ENCODE results near the gene ZNF281.
"Not testable (repeated sequence)": the region's sequence is repeated elsewhere in the genome, so short reads cannot be mapped to it uniquely, and the experiment has no call there.

Gene ZNF281
- 26.8 to 81.0 (median 43.8) reads per million in 18 experiments for total RNA-seq

GRCh38 chr1:200409761-200410565 is at the start of gene ZNF281:
Gene ZNF281, minus strand, starts transcription at chr1:200410036. Its CDS starts 331 bp downstream, at chr1:200409705.
- DNase-seq: peak; percentile 94 to 95

- DNase-seq: no peak
Observed at GRCh38 chr1:200458780-200459179, 48.9 kb upstream of the ZNF281 start.

DNA sequence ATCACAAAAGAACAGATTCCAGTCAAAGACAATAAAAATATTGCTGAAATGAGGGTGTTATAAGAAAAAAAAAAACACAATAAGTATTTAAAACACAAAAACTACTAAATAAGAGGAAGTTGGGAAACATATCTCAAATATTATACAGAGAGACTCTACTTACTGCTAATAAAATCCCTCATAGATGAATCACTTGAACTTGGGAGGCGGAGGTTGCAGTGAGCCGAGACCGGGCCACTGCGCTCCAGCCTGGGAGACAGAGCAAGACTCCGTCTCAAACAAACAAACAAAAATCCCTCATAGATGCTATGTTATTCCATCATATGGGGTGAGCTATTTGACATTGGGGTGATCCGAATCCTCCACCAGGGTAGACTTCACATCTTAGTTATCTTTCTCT is 48.0 kb upstream of the ZNF281 start:
- DNase-seq: no peak

DNA sequence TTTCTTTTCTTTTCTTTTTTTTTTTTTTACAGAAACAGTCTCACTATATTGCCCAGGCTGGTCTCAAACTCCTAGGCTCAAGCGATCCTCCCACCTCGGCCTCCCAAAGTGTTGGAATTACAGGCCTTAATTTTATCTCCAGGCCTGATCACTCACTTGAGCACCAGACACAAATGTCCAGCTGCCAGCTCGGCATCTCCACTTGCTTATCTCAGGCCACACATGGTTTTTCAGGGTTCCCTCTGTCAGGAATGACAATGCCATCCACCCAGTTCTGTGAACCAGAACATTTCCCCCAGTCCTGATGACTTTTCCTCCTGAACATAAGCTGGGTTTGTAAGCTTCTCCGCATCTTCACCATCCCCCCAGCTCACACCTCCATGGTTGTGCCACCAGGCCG is 44.6 kb upstream of the ZNF281 start:
- no peak for DNase-seq

DNA sequence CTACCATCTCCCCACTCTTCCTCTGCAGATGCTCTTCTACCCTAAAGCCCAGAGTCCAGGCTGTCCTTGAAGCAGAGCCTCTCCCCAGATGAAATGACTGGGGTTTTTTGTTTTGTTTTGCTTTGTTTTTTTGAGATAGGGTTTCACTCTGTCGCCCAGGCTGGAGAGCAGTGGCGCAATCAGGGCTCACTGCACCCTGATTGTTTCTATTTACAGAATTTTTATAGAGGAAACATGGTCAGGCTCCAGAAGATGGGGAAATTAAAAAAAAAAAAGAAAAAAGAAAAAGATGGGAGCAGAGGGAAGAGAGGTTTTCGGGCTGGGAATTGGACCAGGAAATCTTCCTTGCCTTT is 43.7 kb upstream of the ZNF281 start:
- no peak for DNase-seq

- DNase-seq: no peak
Observed at GRCh38 chr1:200452850-200453552, 43.2 kb upstream of the ZNF281 start.

GRCh38 chr1:200448034-200448762 is 38.4 kb upstream of the ZNF281 start:
- no peak for DNase-seq

- DNase-seq: peak in 1 of 2 donors; percentile 1
Observed at GRCh38 chr1:200445213-200445612, 35.4 kb upstream of the ZNF281 start.

DNA sequence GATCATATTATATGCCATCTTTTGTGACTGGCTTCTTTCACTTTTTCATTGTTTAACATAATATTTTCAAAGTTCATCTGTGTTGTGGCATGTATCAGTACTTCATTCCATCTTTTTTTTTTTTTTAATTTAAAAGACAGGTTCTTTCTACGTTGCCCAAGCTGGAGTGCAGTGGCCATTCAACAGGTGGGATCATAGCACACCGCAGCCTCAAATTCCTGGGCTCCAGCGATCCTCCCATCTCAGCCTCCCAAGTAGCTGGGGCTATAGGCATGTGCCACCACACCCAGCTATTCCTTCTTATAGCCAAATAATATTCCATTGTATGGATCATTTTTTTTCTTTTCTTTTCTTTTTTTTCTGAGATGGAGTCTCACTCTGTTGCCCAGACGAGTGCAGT is 34.6 kb upstream of the ZNF281 start:
- DNase-seq: no peak

DNA sequence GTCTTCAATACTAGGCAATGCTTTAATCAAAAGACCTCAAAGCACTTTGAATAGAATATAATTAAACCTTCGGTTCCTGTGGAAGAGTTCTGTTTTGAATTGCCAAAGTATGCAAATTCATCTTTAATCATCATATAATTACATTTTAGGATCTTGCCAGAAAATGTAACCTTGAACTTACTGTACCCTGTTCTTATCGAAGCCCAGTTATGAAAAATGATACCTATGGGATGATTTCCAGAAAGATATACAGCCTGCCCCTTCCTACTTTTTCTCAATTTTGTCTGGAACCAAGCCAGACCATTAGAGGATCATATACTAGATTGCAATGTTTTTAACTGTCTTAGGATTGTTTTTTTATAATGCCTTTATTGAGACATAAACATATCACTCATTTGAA is 34.0 kb upstream of the ZNF281 start:
- DNase-seq: no peak

DNA sequence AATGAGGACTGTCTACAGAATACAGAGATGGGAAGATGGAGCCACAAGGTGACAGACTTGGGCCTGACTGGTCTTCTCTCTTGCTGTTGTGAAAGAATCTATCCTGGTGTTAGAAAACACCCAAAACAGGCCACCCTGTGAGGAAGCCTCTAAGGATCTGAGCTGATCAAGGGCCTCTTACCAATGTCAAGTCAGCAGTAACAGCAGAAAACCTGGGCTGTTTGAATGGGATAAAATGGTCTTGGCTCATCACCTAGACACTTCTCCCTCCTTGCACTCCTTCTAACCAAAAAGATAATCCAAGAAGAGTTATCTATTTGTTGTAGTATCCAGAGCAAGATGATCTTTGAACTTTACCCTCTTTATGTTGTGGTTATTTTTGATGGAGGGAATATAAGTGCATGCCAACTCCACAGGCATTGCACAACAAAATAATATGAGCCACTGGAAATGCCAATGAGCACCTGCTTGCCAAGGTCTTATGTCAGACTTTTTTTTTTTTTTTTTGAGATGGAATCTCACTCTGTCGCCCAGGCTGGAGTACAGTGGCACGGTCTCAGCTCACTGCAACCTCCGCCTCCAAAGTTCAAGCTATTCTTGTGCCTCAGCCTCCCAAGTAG is 32.8 kb upstream of the ZNF281 start:
- no peak for DNase-seq

- DNase-seq: no peak
Observed at GRCh38 chr1:200442023-200442422, 32.2 kb upstream of the ZNF281 start.

GRCh38 chr1:200438911-200439310 is 29.1 kb upstream of the ZNF281 start:
- DNase-seq: no peak

GRCh38 chr1:200438413-200438812 is 28.6 kb upstream of the ZNF281 start:
- DNase-seq: not testable (repeated sequence)

GRCh38 chr1:200437556-200438203 is 27.8 kb upstream of the ZNF281 start:
- peak; percentile 12 to 28 for DNase-seq

DNA sequence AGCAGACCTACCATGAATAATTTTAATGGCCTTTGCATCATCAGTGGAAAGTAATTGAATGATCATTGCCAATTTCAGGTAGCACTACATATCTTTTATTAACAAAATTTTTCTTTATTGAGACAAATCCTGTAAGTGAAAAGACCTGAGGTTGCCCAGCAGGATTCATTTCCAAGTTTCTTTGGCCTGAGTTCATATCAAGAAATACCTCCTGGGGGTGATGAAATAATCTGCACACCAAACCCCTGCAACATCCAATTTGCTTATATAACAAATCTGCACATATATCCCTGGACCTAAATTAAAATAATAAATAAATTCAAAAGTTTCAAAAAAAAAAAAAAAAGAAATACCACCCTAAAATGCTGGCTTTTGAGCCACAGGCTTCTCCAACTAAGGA is 27.3 kb upstream of the ZNF281 start:
- DNase-seq: no peak

DNA sequence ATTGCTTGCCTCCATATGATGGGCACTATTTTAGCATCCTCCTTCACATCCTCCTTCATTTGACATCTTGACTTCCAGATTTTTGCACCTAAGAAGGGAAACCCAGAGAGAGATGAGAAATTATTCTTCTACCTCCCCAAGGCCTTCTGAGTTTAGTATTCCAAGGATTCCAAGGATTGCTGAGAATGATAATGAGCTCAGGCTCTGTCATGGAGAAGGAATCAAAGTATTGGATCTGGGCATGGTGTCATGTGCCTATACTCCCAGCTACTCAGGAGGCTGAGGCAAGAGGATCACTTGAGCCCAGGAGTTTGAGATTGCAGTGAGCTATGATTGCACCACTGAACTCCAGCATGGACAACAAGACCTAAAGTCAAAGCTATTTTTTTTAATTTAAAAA is 26.6 kb upstream of the ZNF281 start:
- DNase-seq: no peak

GRCh38 chr1:200435200-200435780 is 25.5 kb upstream of the ZNF281 start:
- no peak for DNase-seq

GRCh38 chr1:200433586-200433985 is 23.8 kb upstream of the ZNF281 start:
- DNase-seq: no peak

GRCh38 chr1:200432586-200432985 is 22.8 kb upstream of the ZNF281 start:
- no peak for DNase-seq

- DNase-seq: no peak
Observed at GRCh38 chr1:200429221-200429751, 19.4 kb upstream of the ZNF281 start.

Data from inflammatory macrophage (primary cell).